Measurements from ENCODE around the gene ADGRG6.

DNA sequence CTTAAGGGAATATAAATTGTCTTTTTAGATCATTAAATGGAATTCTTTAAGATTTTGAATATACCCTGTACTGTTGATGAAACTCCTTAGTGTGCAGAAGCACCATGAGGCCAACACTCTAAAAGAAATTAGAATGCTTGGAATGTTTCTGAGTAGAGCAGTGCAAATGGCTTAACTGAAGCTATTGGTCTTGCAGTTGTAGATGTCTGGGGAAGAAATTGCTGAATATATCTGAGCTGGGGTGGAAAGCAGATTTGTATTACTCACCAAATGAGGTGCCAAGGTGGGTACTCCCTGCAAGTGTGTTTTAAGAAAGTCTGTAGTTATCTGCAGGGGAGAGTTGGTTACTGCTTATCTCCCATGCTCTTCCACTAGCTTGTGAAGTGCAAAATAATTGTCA is 119.0 kb downstream of the ADGRG6 start:
- TF ChIP-seq, protein P1, sequence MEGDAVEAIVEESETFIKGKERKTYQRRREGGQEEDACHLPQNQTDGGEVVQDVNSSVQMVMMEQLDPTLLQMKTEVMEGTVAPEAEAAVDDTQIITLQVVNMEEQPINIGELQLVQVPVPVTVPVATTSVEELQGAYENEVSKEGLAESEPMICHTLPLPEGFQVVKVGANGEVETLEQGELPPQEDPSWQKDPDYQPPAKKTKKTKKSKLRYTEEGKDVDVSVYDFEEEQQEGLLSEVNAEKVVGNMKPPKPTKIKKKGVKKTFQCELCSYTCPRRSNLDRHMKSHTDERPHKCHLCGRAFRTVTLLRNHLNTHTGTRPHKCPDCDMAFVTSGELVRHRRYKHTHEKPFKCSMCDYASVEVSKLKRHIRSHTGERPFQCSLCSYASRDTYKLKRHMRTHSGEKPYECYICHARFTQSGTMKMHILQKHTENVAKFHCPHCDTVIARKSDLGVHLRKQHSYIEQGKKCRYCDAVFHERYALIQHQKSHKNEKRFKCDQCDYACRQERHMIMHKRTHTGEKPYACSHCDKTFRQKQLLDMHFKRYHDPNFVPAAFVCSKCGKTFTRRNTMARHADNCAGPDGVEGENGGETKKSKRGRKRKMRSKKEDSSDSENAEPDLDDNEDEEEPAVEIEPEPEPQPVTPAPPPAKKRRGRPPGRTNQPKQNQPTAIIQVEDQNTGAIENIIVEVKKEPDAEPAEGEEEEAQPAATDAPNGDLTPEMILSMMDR (conservative IDR thresholded peaks at IDR 0.05): no peak
- no peak for TF ChIP-seq EZH2 (IDR thresholded peaks at IDR 0.05; ENCODE audit: low read depth)
